OCI-LY1 (cell line): ENCODE measurements around the gene KIF14.

ENCODE experiments used
- H2AFZ ChIP-seq: fragments of 200-600 bp; sonication (generic), shearing (Covaris generic); 2 replicates; pipeline ENCODE4 v1.6.0; 2014; ENCODE audit warnings: antibody characterized with exemption, mild to moderate bottlenecking, low read length
- H3F3A ChIP-seq: fragments of 200-600 bp; sonication (generic), shearing (Covaris generic); 2 replicates; pipeline ENCODE4 v1.6.0; 2014; ENCODE audit warnings: mild to moderate bottlenecking, antibody characterized with exemption, low read length, moderate library complexity; ENCODE audit not compliant: insufficient read depth
- H3K27ac ChIP-seq: fragments of 200-600 bp; sonication (generic); 2 replicates; pipeline ENCODE4 v1.5.1; 2014; ENCODE audit warnings: low read length, mixed run types, mild to moderate bottlenecking, low read depth; ENCODE audit not compliant: poor library complexity, severe bottlenecking
- H3K27me3 ChIP-seq: fragments of 200-600 bp; sonication (generic); 2 replicates; pipeline ENCODE4 v1.6.0; 2014; ENCODE audit warnings: antibody characterized with exemption, mild to moderate bottlenecking, low read length, moderate library complexity; ENCODE audit not compliant: insufficient read depth
- H3K36me3 ChIP-seq: fragments of 200-600 bp; sonication (generic); 2 replicates; pipeline ENCODE4 v1.6.1; 2014; ENCODE audit warnings: mild to moderate bottlenecking, antibody characterized with exemption, low read length, moderate library complexity, mixed read lengths; ENCODE audit not compliant: insufficient read depth
- H3K4me1 ChIP-seq: fragments of 200-600 bp; sonication (generic); 2 replicates; pipeline ENCODE4 v1.5.1; 2014; ENCODE audit warnings: mild to moderate bottlenecking, low read length, moderate library complexity; ENCODE audit not compliant: insufficient read depth, severe bottlenecking
- H3K4me2 ChIP-seq: fragments of 200-600 bp; sonication (generic), shearing (Covaris generic); 2 replicates; pipeline ENCODE4 v1.6.1; 2014; ENCODE audit warnings: low read length
- H3K4me3 ChIP-seq: fragments of 200-600 bp; sonication (generic); 2 replicates; pipeline ENCODE4 v1.5.1; 2014; ENCODE audit warnings: low read length, low read depth, mild to moderate bottlenecking, mixed read lengths; ENCODE audit not compliant: poor library complexity, severe bottlenecking
- H3K79me2 ChIP-seq: fragments of 200-600 bp; shearing (Covaris generic); 2 replicates; pipeline ENCODE4 v1.6.1; 2016; ENCODE audit warnings: mixed run types, low read length, mixed read lengths; ENCODE audit not compliant: insufficient read depth
- H3K9ac ChIP-seq: fragments of 200-600 bp; sonication (generic), shearing (Covaris generic); 2 replicates; pipeline ENCODE4 v1.6.1; 2014; ENCODE audit warnings: mild to moderate bottlenecking, low read length, mixed read lengths
- H3K9me2 ChIP-seq: fragments of 200-600 bp; sonication (generic), shearing (Covaris generic); 2 replicates; pipeline ENCODE4 v1.6.1; 2014; ENCODE audit warnings: low read depth, mild to moderate bottlenecking, low read length, mixed read lengths
- H3K9me3 ChIP-seq: fragments of 200-600 bp; shearing (Covaris generic); 2 replicates; pipeline ENCODE4 v1.6.1; 2014; ENCODE audit warnings: low read length, mixed read lengths
- H4K20me1 ChIP-seq: fragments of 200-600 bp; sonication (generic), shearing (Covaris generic); 2 replicates; pipeline ENCODE4 v1.6.0; 2016; ENCODE audit warnings: mild to moderate bottlenecking, low read length; ENCODE audit not compliant: insufficient read depth
- CTCF ChIP-seq: fragments of 200-600 bp; sonication (generic), shearing (Covaris generic); IDR thresholded peaks from 2 replicates; pipeline ENCODE4 v1.5.1; 2017; ENCODE audit warnings: mild to moderate bottlenecking, antibody characterized with exemption, low read length, moderate library complexity, mixed read lengths
- EZH2 ChIP-seq: fragments of 200-600 bp; sonication (generic), shearing (Covaris generic); IDR thresholded peaks from 2 replicates; pipeline ENCODE4 v1.8.0; 2017; ENCODE audit warnings: borderline replicate concordance, mixed run types, mild to moderate bottlenecking, antibody characterized with exemption, low read length, moderate library complexity, mixed read lengths

Gene KIF14

DNA sequence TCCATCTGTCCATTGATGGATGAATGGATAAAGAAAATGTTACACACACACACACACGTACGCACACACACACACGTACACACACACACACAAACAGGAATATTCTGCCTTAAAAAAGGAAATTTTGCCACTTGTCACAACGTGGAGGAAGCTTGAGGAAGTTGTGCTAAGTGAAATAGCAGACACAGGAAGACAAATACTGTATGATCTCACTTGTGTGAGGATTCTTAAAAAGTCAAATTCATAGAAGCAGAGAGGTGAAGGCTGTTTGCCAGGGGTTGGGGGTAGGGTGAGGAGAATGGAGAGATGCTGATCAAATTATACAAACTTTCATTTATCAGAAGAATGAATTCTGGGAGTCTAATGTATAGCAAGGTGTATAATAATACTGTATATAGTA lies 73.2 kb downstream of the KIF14 start:
- H3K9me2 ChIP-seq: no peaks in the 10 kb centered on the region
- no peak overlapping the region for H2AFZ ChIP-seq
- no peak overlapping the region for H3K27ac ChIP-seq
- H3K36me3 ChIP-seq: no peaks in the 10 kb centered on the region
- no peak overlapping the region for H3K4me3 ChIP-seq
- H3K79me2 ChIP-seq: no peaks in the 10 kb centered on the region
- H3F3A ChIP-seq: no peaks in the 10 kb centered on the region
- H3K9me3 ChIP-seq: no peaks in the 10 kb centered on the region
- H3K9ac ChIP-seq: no peak overlapping the region
- H3K27me3 ChIP-seq: no peaks in the 10 kb centered on the region
- peaks cover 15% of the 10 kb centered on the region for H3K4me1 ChIP-seq
- TF ChIP-seq CTCF (no peak), EZH2 (no peak)
- no peak overlapping the region for H3K4me2 ChIP-seq
- no peaks in the 10 kb centered on the region for H4K20me1 ChIP-seq

GRCh38 chr1:200546577-200546976 lies 74.0 kb downstream of the KIF14 start:
- no peaks in the 10 kb centered on the region for H3K79me2 ChIP-seq
- no peak for TF ChIP-seq CTCF
- TF ChIP-seq EZH2: no peak
- no peaks in the 10 kb centered on the region for H4K20me1 ChIP-seq
- H3K27ac ChIP-seq: no peak overlapping the region
- H3F3A ChIP-seq: no peaks in the 10 kb centered on the region
- H3K9ac ChIP-seq: no peak overlapping the region
- H2AFZ ChIP-seq: no peak overlapping the region
- peaks cover 15% of the 10 kb centered on the region for H3K4me1 ChIP-seq
- no peaks in the 10 kb centered on the region for H3K9me3 ChIP-seq
- H3K9me2 ChIP-seq: no peaks in the 10 kb centered on the region
- H3K4me3 ChIP-seq: no peak overlapping the region
- no peak overlapping the region for H3K4me2 ChIP-seq
- no peaks in the 10 kb centered on the region for H3K36me3 ChIP-seq
- no peaks in the 10 kb centered on the region for H3K27me3 ChIP-seq

- TF ChIP-seq EZH2: no peak
- TF ChIP-seq CTCF: no peak
- no peaks in the 10 kb centered on the region for H3K9me2 ChIP-seq
- no peak overlapping the region for H2AFZ ChIP-seq
These were observed 78.4 kb downstream of the KIF14 start for GRCh38 chr1:200542162-200542561.

More at GRCh38 chr1:200542162-200542561, 78.4 kb downstream of the KIF14 start:
- H3K27me3 ChIP-seq: no peaks in the 10 kb centered on the region; the same call in 1 of the 2 replicates
- no peak overlapping the region for H3K4me3 ChIP-seq
- H4K20me1 ChIP-seq: no peaks in the 10 kb centered on the region
- H3K4me1 ChIP-seq: peaks cover 2% of the 10 kb centered on the region
- H3K9me3 ChIP-seq: no peaks in the 10 kb centered on the region
- no peaks in the 10 kb centered on the region for H3K36me3 ChIP-seq
- H3K27ac ChIP-seq: no peak overlapping the region
- H3K4me2 ChIP-seq: no peak overlapping the region
- no peaks in the 10 kb centered on the region for H3K79me2 ChIP-seq
- no peak overlapping the region for H3K9ac ChIP-seq
- H3F3A ChIP-seq: no peaks in the 10 kb centered on the region
